GM18526 (cell line): Measurements from ENCODE around the gene MELTF.

Experiments
- POLR2A ChIP-seq: IDR thresholded peaks from 3 replicates; pipeline ENCODE4 v1.6.1; 2011; ENCODE audit not compliant: insufficient read length; ENCODE audit errors: extremely low read depth

Gene MELTF

DNA sequence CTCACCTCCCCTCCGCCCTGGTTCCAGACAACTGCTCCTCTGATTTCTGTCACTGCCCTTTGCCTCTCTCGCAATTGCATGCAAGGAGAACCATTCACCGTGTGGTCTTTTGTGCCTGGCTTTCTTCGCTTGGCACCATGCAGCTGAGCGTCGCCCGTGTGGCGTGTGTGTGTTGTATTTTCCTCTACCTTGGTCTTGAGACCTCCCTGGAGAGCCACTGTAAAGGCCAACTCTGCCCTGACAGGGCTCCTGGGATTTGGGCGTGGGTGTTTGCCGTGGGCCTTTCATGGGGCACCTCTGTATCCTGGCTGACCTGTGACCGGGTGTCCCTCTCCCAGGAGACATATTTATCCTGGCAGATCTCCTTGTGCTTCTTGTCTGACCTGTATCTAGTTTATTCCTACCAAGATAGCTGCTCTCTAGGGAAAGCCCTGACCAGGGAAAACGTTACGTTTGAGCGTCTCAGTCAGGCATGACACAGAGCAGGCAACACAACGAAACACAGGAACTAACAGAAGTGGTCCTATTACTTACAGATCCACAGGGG is 59.0 kb downstream of the MELTF start:
- no peak for TF ChIP-seq POLR2A

GRCh38 chr3:196969660-196970546 is 59.7 kb downstream of the MELTF start:
- TF ChIP-seq POLR2A, result peak; percentile 28

- no peak for TF ChIP-seq POLR2A
These were observed 60.4 kb downstream of the MELTF start for GRCh38 chr3:196969134-196969659.

DNA sequence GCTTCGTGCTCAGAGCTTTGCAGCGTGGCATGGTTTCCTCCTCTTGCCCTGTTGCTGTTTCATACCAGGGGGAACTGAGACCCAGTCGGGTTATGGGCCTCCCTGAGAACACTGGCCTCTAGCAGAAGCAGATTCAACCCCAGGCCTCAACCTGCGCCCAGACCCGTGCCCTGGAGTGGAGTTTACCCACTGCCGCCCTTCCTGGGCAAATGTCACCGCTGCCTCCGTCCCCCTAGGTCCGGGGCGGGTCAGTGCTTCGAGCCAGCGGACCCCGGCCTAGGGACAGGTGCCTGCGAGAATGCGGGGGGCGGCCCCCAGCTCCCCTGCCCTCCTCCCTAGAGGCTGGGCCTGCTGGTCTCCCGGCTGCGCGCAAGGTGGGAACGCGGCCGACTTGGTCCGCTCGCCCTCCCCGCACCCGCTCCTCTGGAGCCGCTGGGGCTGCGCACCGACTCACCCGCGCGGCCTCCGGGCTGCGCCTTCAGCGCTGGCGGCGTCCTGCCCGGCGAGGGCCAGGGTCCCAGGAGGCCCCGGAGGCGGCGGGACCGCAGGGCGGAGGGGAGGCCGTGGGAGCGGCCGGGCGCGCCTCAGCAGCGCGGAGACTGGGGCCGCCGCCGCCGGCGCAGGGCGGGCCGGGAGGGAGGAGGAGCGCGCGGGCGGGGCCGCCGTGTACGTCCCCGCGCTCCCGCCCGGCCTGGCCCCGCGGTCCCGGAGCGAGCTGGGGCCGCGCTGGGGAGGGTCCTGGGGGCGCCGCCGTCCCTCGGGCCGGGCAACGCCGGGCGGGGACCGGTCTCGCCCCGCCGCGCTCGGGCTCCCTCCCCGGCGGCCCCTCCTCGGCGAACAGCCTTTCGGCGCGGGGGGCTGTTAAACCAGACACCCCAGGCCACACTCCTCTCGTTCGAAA is 61.1 kb downstream of the MELTF start, which contains the start of gene PIGZ:
TSS of gene PIGZ (minus strand) at position 601 of the 901 bp plus-strand sequence. CDS start 16,802 bp downstream, outside the sequence.
- peak; percentile 37 for TF ChIP-seq POLR2A

GRCh38 chr3:196967412-196968232 is 62.0 kb downstream of the MELTF start:
- TF ChIP-seq POLR2A, result no peak

DNA sequence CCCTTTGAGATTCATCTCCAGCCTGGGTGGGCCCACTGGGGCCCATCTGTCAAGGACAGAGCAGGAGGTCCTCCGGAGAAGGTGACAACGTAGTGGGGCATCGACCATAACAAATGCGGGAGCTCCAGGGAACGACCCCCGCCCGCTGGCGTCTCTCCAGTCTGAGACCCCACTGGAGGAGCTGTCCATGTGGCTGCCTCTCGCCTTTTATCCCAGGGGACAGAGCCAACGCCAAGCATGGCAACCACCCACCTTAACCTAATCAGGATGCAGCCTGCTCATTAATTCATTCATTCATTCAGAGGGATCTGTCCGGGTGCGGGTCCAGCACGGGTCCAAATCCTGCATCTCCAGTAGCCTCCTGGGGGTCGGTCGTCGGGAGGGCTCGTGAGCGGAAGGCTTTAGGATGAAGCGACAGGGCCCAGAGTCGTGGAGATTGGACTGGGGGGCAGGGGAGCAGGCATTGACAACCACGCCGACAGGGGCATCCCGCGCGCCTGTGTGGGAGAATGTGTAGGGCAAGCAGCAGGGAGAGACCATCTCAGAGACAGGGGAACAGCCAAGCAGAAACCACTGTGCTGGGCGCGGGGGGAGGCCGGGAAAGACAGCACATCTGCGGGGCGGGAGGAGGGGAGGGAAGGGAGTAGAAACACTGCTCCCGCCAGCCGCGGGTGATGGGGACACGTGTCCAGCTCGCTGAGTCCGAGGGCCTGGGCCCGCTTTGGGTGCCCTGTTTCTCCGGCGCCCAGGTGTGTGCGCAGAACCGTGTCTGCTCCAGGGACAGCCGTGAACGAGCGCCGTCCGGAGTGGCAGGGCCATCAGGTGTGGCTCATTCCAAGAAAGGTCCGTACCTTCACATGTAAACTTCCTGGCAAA is 62.9 kb downstream of the MELTF start:
- TF ChIP-seq POLR2A, result no peak

- TF ChIP-seq POLR2A, result no peak
These were observed 63.8 kb downstream of the MELTF start for GRCh38 chr3:196965804-196966173.

GRCh38 chr3:196965112-196965803 is 64.4 kb downstream of the MELTF start:
- no peak for TF ChIP-seq POLR2A

DNA sequence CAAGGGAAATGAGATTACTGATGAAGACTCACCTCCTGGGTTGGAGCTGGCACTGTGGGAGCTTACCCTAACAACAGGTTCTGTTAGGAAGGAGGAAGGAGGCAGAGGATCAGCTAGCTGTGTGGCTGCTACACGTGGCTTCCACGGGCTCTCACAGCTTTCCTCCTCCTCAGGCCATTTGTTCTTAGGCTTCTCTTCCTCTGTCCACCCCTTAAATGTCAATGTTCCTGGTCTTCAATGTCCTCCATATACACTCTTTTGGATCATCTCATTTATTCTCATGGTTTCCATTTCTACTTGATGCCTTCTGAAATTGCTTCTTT is 66.0 kb downstream of the MELTF start:
- no peak for TF ChIP-seq POLR2A

DNA sequence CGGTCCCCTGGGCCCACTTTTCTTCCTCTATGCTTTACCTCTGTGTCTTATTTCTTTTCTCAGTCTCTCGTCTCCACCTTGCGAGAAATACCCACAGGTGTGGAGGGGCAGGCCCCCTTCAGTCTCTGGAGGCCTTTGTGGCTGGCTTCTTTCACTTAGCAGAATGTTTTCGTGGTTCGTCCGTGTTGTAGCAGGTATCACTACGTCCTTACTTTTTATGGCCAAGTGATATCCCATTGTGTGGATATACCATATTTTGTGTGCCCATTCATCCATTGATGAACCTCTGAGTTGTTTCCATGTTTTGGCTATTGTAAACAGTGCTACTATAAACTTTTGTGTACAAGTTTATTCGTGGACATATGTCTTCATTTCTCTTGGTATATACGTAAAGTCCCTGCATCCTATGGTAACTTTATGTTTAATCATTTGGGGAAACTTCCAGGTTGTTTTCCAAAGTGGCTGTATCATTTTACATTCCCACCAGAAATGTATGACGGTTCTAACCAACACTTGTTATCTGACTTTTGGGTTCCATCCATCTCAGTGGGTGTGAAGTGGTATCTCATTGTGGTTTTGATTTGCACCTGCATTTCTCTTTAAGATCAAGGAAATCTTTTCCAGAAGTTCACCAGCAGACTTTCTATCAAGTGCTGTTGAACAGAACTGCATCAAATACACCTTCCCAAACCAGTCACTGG is 66.5 kb downstream of the MELTF start:
- TF ChIP-seq POLR2A, result no peak

DNA sequence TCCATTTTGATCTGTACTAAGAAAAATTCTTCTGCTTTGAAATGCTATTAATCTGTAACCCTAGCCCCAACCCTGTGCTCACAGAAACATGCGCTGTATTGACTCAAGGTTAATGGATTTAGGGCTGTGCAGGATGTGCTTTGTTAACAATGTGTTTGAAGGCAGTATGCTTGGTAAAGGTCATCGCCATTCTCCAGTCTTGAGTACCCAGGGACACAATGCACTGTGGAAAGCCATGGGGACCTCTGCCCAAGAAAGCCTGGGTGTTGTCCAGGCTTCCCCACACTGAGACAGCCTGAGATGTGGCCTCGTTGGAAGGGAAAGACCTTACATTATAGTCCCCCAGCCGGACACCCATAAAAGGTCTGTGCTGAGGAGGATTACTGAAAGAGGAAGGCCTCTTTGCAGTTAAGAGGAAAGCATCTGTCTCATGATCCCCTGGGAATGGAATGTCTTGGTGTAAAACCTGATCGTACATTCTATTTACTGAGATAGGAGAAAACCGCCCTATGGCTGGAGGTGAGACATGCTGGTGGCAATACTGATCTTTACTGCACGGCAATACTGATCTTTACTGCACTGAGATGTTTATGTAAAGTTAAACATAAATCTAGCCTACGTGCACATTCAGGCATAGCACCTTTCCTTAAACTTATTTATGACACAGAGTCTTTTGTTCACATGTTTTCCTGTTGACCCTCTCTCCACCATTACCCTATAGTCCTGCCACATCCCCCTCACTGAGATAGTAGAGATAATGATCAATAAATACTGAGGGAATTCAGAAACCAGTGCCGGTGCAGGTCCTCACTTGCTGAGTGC is 67.3 kb downstream of the MELTF start:
- TF ChIP-seq POLR2A, result no peak

DNA sequence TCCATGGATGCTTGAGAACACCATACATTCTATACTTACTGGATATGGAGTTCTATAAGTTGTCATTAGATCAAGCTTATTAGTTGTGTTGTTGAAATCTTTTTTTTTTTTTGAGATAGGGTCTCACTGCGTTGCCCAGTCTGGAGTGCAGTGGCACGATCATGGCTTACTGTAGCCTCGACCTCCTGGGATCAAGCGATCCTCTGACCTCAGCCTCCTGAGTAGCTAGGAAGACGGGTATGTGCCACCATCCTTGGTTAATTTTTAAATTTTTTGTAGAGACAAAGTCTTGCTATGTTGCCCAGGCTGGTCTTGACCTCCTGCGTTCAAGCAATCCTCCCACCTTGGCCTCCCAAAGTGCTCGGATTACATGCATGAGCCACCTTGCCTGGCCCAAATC is 74.8 kb downstream of the MELTF start:
- TF ChIP-seq POLR2A, result no peak
